Testis (tissue), 2 donors: ENCODE measurements around the gene UBA5.

Experiments used
- POLR2A ChIP-seq: fragments of 450-650 bp; IDR thresholded peaks from one replicate; pipeline ENCODE4 v1.6.1; 2017; ENCODE audit warnings: antibody characterized with exemption, mild to moderate bottlenecking, moderate library complexity
- TF ChIP-seq, protein P1 (sequence below), 3 experiments: fragments of 450-650 bp in 2 of 3; fragments of 200-600 bp in 1 of 3; sonication (generic) in 1 of 3; IDR thresholded peaks; one replicate each; pipeline ENCODE4 v1.5.1; 2016 to 2019; ENCODE audit warnings: antibody characterized with exemption in 3 of 3, mild to moderate bottlenecking in 2 of 3, moderate library complexity in 1 of 3

DNA sequence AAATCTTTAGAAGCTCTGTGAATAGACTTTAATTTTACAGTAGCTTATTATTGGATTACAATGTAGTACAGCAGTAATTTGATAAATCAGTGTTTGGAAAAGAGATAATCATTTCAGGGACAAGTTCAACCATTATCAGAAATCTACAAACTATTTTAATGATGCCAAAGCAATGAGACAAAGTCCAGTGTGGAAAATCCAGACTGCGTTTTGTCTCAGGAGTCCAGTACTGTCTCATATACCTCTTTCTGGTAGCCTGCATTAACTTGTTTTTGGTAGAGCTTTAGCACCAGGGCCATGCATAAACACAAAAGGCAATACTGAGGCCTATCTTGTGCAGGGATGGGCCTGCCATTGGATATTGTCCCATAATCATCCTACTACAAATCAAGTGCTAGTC lies 43.3 kb upstream of the UBA5 start:
- TF ChIP-seq, protein P1, sequence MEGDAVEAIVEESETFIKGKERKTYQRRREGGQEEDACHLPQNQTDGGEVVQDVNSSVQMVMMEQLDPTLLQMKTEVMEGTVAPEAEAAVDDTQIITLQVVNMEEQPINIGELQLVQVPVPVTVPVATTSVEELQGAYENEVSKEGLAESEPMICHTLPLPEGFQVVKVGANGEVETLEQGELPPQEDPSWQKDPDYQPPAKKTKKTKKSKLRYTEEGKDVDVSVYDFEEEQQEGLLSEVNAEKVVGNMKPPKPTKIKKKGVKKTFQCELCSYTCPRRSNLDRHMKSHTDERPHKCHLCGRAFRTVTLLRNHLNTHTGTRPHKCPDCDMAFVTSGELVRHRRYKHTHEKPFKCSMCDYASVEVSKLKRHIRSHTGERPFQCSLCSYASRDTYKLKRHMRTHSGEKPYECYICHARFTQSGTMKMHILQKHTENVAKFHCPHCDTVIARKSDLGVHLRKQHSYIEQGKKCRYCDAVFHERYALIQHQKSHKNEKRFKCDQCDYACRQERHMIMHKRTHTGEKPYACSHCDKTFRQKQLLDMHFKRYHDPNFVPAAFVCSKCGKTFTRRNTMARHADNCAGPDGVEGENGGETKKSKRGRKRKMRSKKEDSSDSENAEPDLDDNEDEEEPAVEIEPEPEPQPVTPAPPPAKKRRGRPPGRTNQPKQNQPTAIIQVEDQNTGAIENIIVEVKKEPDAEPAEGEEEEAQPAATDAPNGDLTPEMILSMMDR (IDR thresholded peaks at IDR 0.05), result no peak
- TF ChIP-seq POLR2A, result no peak
